SK-N-SH (cell line): ENCODE data around the gene IQCE.

ENCODE experiments used
- CTCF ChIP-seq: fragments of 200-600 bp; sonication (generic); IDR thresholded peaks from 2 replicates; pipeline ENCODE4 v1.6.1; 2017; ENCODE audit warnings: antibody characterized with exemption, mild to moderate bottlenecking, moderate library complexity
- FOXJ3 ChIP-seq: sonication (generic); formaldehyde crosslinking; IDR thresholded peaks from 2 replicates; pipeline ENCODE4 v1.5.1; 2020; ENCODE audit warnings: mild to moderate bottlenecking, missing genetic modification reagents
- FOXM1 ChIP-seq: IDR thresholded peaks from 2 replicates; pipeline ENCODE4 v1.4.0; 2012; ENCODE audit warnings: low read depth, mild to moderate bottlenecking
- MAX ChIP-seq: IDR thresholded peaks from 2 replicates; pipeline ENCODE4 v1.4.0; 2012; ENCODE audit warnings: low read depth
- MXI1 ChIP-seq: IDR thresholded peaks from 2 replicates; pipeline ENCODE4 v1.6.1; 2012; ENCODE audit warnings: mild to moderate bottlenecking, low read depth, low read length, improper control_type of control experiment
- RFX5 ChIP-seq: IDR thresholded peaks from 2 replicates; pipeline ENCODE4 v1.6.1; 2012; ENCODE audit warnings: mild to moderate bottlenecking, improper control_type of control experiment, low read length
- USF2 ChIP-seq: fragments of 150-350 bp; IDR thresholded peaks from 2 replicates; pipeline ENCODE4 v1.6.1; 2017; ENCODE audit warnings: antibody characterized with exemption, low read length, low read depth, borderline replicate concordance

GRCh38 chr7:2526659-2527504 lies 31.9 kb upstream of the IQCE start:
- no peak for TF ChIP-seq CTCF
- TF ChIP-seq MAX, result no peak
- TF ChIP-seq USF2, result no peak
- no peak for TF ChIP-seq RFX5
- no peak for TF ChIP-seq MXI1
- no peak for TF ChIP-seq FOXJ3
- no peak for TF ChIP-seq FOXM1
